GM12878 (cell line): ENCODE results near the gene AGPAT4. TPM values are rescaled to one million over a fixed set of nuclear protein-coding genes. Genes with fewer than 3 reads are reported as not detected.

ENCODE experiments used
- ATAC-seq: fragments of 200-7000 bp; cut with Tn5 transposase; 3 replicates; pipeline ENCODE4 v1.9.1; 2020; ENCODE audit warnings: mild to moderate bottlenecking, moderate library complexity
- BruUV-seq: library from RNA; stranded (reverse); fragments of 400-500 nt; replicated peaks from 2 replicates; lab custom pipeline; 2021; lab: Mats Ljungman, UMichigan
- CTCF ChIA-PET: fragments of 300-600 bp; sonication (Branson Sonifier 250); formaldehyde crosslinking; extraction: SDS; loops from one replicate; lab custom pipeline; 2021; ENCODE audit warnings: inconsistent platforms; lab: Yijun Ruan, JAX
- POLR2A ChIA-PET: fragments of 350-600 bp; formaldehyde crosslinking; extraction: SDS; loops from one replicate; lab custom pipeline; 2021; ENCODE audit warnings: inconsistent platforms; lab: Charles Lee
- RAD21 ChIA-PET: fragments of 300-600 bp; sonication (Branson Sonifier 250); formaldehyde crosslinking; loops from one replicate; lab custom pipeline; 2023; ENCODE audit warnings: antibody characterized with exemption; ENCODE audit not compliant: unreplicated experiment; lab: Charles Lee
- SMC1A ChIA-PET: fragments of 300-600 bp; sonication (Branson Sonifier 250); formaldehyde crosslinking; loops from one replicate; lab custom pipeline; 2023; ENCODE audit not compliant: unreplicated experiment, uncharacterized antibody; lab: Charles Lee
- DNase-seq: peaks from one replicate; pipeline ENCODE4 v3.0.0-alpha.2; 2011; ENCODE audit warnings: low read depth, low spot score
- FAIRE-seq: peaks from 3 replicates; lab custom pipeline; 2011; peaks lifted over from hg19 to GRCh38; lab: Jason Lieb, UNC
- H2AFZ ChIP-seq: 2 replicates; pipeline ENCODE4 v1.6.0; 2011; ENCODE audit warnings: low read depth, low read length, control low read depth; ENCODE audit not compliant: control insufficient read depth
- H3K27ac ChIP-seq: 2 replicates; pipeline ENCODE4 v1.5.1; 2011; ENCODE audit warnings: control low read depth; ENCODE audit not compliant: control insufficient read depth, insufficient read depth
- H3K27me3 ChIP-seq, 2 experiments: replicated peaks in 1 of 2; 2 replicates each; pipeline versions ENCODE4 v1.6.0 to v1.6.1; 2011; ENCODE audit warnings: low read length in 1 of 2; ENCODE audit not compliant: control insufficient read depth in 2 of 2, insufficient read depth in 2 of 2
- H3K36me3 ChIP-seq, 2 experiments: 2 replicates each; pipeline ENCODE4 v1.5.1; 2011; ENCODE audit warnings: low read length in 1 of 2; ENCODE audit not compliant: control insufficient read depth in 2 of 2, insufficient read depth in 2 of 2
- H3K4me1 ChIP-seq: 2 replicates; pipeline ENCODE4 v1.6.1; 2011; ENCODE audit warnings: mild to moderate bottlenecking, low read length, moderate library complexity, mixed read lengths; ENCODE audit not compliant: control insufficient read depth, insufficient read depth
- H3K4me2 ChIP-seq: 2 replicates; pipeline ENCODE4 v1.6.0; 2011; ENCODE audit warnings: control low read depth; ENCODE audit not compliant: control insufficient read depth, insufficient read depth
- H3K4me3 ChIP-seq: fragments of 200-600 bp; sonication (generic); 2 replicates; pipeline ENCODE4 v1.5.1; 2016
- H3K79me2 ChIP-seq: 2 replicates; pipeline ENCODE4 v1.6.0; 2011; ENCODE audit warnings: low read length; ENCODE audit not compliant: control insufficient read depth, insufficient read depth
- H3K9ac ChIP-seq: 2 replicates; pipeline ENCODE4 v1.8.0; 2011; ENCODE audit warnings: low read length, control low read depth, mixed read lengths; ENCODE audit not compliant: control insufficient read depth, insufficient read depth
- H3K9me3 ChIP-seq: replicated peaks from 3 replicates; pipeline ENCODE4 v1.5.1; 2011; ENCODE audit warnings: mild to moderate bottlenecking, low read length; ENCODE audit not compliant: control insufficient read depth, insufficient read depth
- H4K20me1 ChIP-seq: 2 replicates; pipeline ENCODE4 v1.6.0; 2011; ENCODE audit not compliant: control insufficient read depth, insufficient read depth
- MEF2A ChIP-seq: IDR thresholded peaks from 2 replicates; pipeline ENCODE4 v1.6.1; 2011; ENCODE audit warnings: low read depth, mild to moderate bottlenecking, low read length, moderate library complexity; ENCODE audit not compliant: insufficient read depth
- SMAD5 ChIP-seq: IDR thresholded peaks from 2 replicates; pipeline ENCODE4 v1.6.1; 2016; ENCODE audit warnings: antibody characterized with exemption, low read depth
- ZBTB4 ChIP-seq: fragments of 450-650 bp; formaldehyde crosslinking; IDR thresholded peaks from 2 replicates; pipeline ENCODE4 v1.4.0; 2022; ENCODE audit warnings: mild to moderate bottlenecking, moderate library complexity
- WGBS: methylation state at CpG from one replicate; pipeline ENCODE4 v1.1.6; 2016; ENCODE audit warnings: low lambda C conversion rate; ENCODE audit not compliant: insufficient replicate concordance, insufficient coverage; ENCODE audit errors: missing lambda C conversion rate; 5-methylcytosine and 5-hydroxymethylcytosine counted together
- in situ Hi-C: fragments of 300-500 bp; cut with MboI; formaldehyde crosslinking; loops from 9 replicates; pipeline ENCODE4 v1.14.3; 2018; ENCODE audit warnings: mixed read lengths
- intact Hi-C: fragments of 100-400 bp; cut with micrococcal nuclease; formaldehyde crosslinking; loops from one replicate; pipeline ENCODE4 v1.14.2; 2022; ENCODE audit not compliant: unreplicated experiment
- polyA plus RNA-seq, 11 experiments: library from polyadenylated mRNA; depleted of rRNA in 4 of 11; unstranded in 6 of 11; stranded (reverse) in 5 of 11; fragments of >200 nt; fragmentation: Nextera tagmentation in 4 of 11; fragmentation: Illumina TruSeq in 1 of 11; extraction: Ambion mirVana in 4 of 11; extraction: Trizol in 1 of 11; gene quantifications; 1 replicate in 1 of 11; 2 replicates in 10 of 11; pipeline versions ENCODE4 v1.2.1 to v1.2.3, GENCODE V29; 2011 to 2016; ENCODE audit warnings: inconsistent platforms in 2 of 11, missing spikeins in 2 of 11, low read depth in 1 of 11
- total RNA-seq, 4 experiments: library from RNA; depleted of rRNA in 3 of 4; stranded (reverse); fragments of >200 nt in 3 of 4; fragmentation: Illumina TruSeq in 1 of 4; extraction: Trizol in 1 of 4; gene quantifications; 2 replicates each; pipeline versions ENCODE4 v1.2.1 to v1.2.3, GENCODE V29; 2013 to 2021

The AGPAT4 gene
- total and polyA plus RNA-seq, 10 of the 15 experiments (the other 5 are each of a cell fraction or from before 2014, with no cell fraction given), result 0.34 to 2.2 (median 1.3) TPM

DNA sequence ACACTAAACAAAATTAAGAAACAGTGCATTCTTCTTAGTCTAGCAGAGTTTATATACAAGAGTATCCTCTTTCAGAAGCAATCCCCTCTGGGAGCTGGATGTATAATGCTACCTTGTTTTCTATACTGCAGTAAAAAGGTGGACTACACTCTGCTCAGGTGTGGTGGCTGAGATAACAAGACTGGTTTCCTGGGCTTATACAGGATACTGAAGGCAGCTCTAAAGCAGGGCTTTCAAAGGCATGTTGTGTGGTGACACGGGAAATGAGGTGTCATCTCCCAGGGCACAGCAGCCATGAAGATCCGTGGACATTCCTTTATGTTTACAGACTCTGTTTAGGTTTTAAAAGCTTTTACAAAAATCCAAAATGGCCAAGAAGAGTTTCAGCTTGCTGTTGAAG lies 145.6 kb downstream of the AGPAT4 start:
- Histone ChIP-seq H3K79me2 (no peaks in the 10 kb centered on the region), H2AFZ (no peak overlapping the region), H3K4me3 (no peak overlapping the region), H3K4me1 (no peaks in the 10 kb centered on the region), H3K27me3 (no peaks in the 10 kb centered on the region), H3K9me3 (no peaks in the 10 kb centered on the region; the same call in 2 of the 3 replicates), H3K36me3 (peaks cover 1 to 6% of the 10 kb centered on the region in 2 experiments; a peak in 3 of 4 replicates), H3K9ac (no peak overlapping the region), H3K27ac (no peak overlapping the region), H3K4me2 (no peak overlapping the region), H4K20me1 (no peaks in the 10 kb centered on the region; the same call in 1 of the 2 replicates)
- ATAC-seq (no peak), DNase-seq (no peak), FAIRE-seq (no peak)
- TF ChIP-seq MEF2A (no peak), ZBTB4 (CRISPR knock-in tag) (no peak), SMAD5 (no peak)
- ChIA-PET CTCF (no interaction called here), SMC1A (interaction anchor here (0.7 to 1.4 kb wide), 3 partner anchors 19 to 138 kb away, joined by 3 read pairs; no protein-coding TSS in a partner anchor), RAD21 (no interaction called here), POLR2A (no interaction called here)
- in situ Hi-C loops, result loop anchor here (25.0 kb wide), 1 partner anchor 234 kb away; no protein-coding TSS in a partner anchor
- 100% methylated on average over 2 of the region's 2 CpGs for WGBS
- intact Hi-C loops, result no loop called here
- BruUV-seq, result no TSS peak
